GM12873 (cell line): ENCODE data around the gene OR5J2.

ENCODE experiments used
- CTCF ChIP-seq: IDR thresholded peaks from 2 replicates; pipeline ENCODE4 v1.5.1; 2012; ENCODE audit warnings: low read depth, mild to moderate bottlenecking, moderate library complexity, low read length, control low read depth; ENCODE audit not compliant: insufficient read depth; ENCODE audit errors: missing control alignments

Gene OR5J2

GRCh38 chr11:56176318-56176717 is at the start of gene OR5J2:
Gene OR5J2 (plus strand): TSS chr11:56176618. CDS start chr11:56176618, 0 bp downstream.
- TF ChIP-seq CTCF = no peak

- TF ChIP-seq CTCF = no peak
Observed at GRCh38 chr11:56140151-56140661, 36.2 kb upstream of the OR5J2 start, which contains the start of gene OR8J3. Gene OR8J3 (minus strand): TSS chr11:56140201. CDS start chr11:56137718, 2,483 bp downstream.

- TF ChIP-seq CTCF = no peak
Observed at GRCh38 chr11:56151376-56151775, 25.0 kb upstream of the OR5J2 start.

- no peak for TF ChIP-seq CTCF
Observed at GRCh38 chr11:56152333-56152732, 24.1 kb upstream of the OR5J2 start.

- TF ChIP-seq CTCF = no peak
Observed at GRCh38 chr11:56160217-56160616, 16.2 kb upstream of the OR5J2 start, which contains the start of gene OR8K5. Gene OR8K5 (minus strand): TSS chr11:56160317. CDS start chr11:56160317, 0 bp downstream.

- TF ChIP-seq CTCF = no peak
Observed at GRCh38 chr11:56163804-56164203, 12.6 kb upstream of the OR5J2 start.

- TF ChIP-seq CTCF = no peak
Observed at GRCh38 chr11:56172256-56172830, 4.1 kb upstream of the OR5J2 start.

GRCh38 chr11:56183459-56183858 is 7.0 kb downstream of the OR5J2 start:
- TF ChIP-seq CTCF = no peak
